ENCODE results near the gene ZNF543. TPM values are rescaled to one million over a fixed set of nuclear protein-coding genes. Genes with fewer than 3 reads are reported as not detected.

Gene ZNF543
- total and polyA plus RNA-seq, 9 of the 15 experiments (the other 6 are each of a cell fraction or from before 2014, with no cell fraction given) = 0.14 to 5.5 (median 2.4) TPM

GRCh38 chr19:57362997-57363687 is 42.9 kb downstream of the ZNF543 start, which contains the start of the genes TRAPPC2B and ZNF547 (continued):
- TF ChIP-seq TCF15 (CRISPR knock-in tag; IDR thresholded peaks at IDR 0.05) (no peak), NRF1 (conservative IDR thresholded peaks at IDR 0.05 in 1 of 2, IDR thresholded peaks at IDR 0.05 in 1 of 2) (peak; percentile 90 to 92), ETV5 (CRISPR knock-in tag; IDR thresholded peaks at IDR 0.05; ENCODE audit: low read depth) (no peak), MTA2 (IDR thresholded peaks at IDR 0.05; ENCODE audit: low read depth) (no peak), SMC3 (conservative IDR thresholded peaks at IDR 0.05; ENCODE audit: insufficient read depth, low read depth, low read length) (0 out of 2 replicates have a peak, but pooled peaks have one; percentile 12), VEZF1 (CRISPR knock-in tag; IDR thresholded peaks at IDR 0.05) (peak; percentile 36), PHF20 (IDR thresholded peaks at IDR 0.05; ENCODE audit: partially characterized antibody) (peak; percentile 41), SIX5 (IDR thresholded peaks at IDR 0.05; ENCODE audit: borderline replicate concordance in 1 of 2, insufficient read depth in 1 of 2, low read depth in 1 of 2, low read length in 2 of 2) (peak in 1 of 2 experiments; percentile 55; a peak in 2 of 4 replicates), PHF21A (IDR thresholded peaks at IDR 0.05; ENCODE audit: borderline replicate concordance, low read depth) (no peak), CEBPG (CRISPR knock-in tag; IDR thresholded peaks at IDR 0.05) (peak; percentile 91), CEBPG (tag; conservative IDR thresholded peaks at IDR 0.05 in 1 of 2, IDR thresholded peaks at IDR 0.05 in 1 of 2) (peak in 1 of 2 experiments; percentile 37; a peak in 2 of 4 replicates), TRIM28 (IDR thresholded peaks at IDR 0.05) (no peak), L3MBTL2 (IDR thresholded peaks at IDR 0.05) (peak; percentile 61), ATF3 (IDR thresholded peaks at IDR 0.05) (peak; percentile 98), ATF3 (CRISPR knock-in tag; conservative IDR thresholded peaks at IDR 0.05) (no peak), ZMIZ1 (IDR thresholded peaks at IDR 0.05; ENCODE audit: low read depth in 2 of 2, low read length in 2 of 2) (no peak), ZBTB33 (CRISPR knock-in tag; IDR thresholded peaks at IDR 0.05) (peak; percentile 73; the same call in 1 of the 2 replicates), RBFOX2 (IDR thresholded peaks at IDR 0.05; ENCODE audit: low read depth, low read length) (peak; percentile 73), EWSR1 (IDR thresholded peaks at IDR 0.05; ENCODE audit: borderline replicate concordance, low read depth, partially characterized antibody) (no peak)
